ENCODE measurements around the gene PADI6.
A peak's percentile ranks its signal among the peaks of the same experiment; 100 is the strongest.

The PADI6 gene

GRCh38 chr1:17439250-17440073 lies 67.5 kb downstream of the PADI6 start, which contains the start of gene RCC2:
Gene RCC2 (minus strand): TSS chr1:17439677. CDS start chr1:17438514, 1,163 bp downstream.
- TF ChIP-seq CTCF (IDR thresholded peaks at IDR 0.05; ENCODE audit: insufficient read depth, low read depth, low read length, missing control alignments), result no peak
- peak within 1 kb of the TSS; percentile 76 for H3K4me3 ChIP-seq (ENCODE audit: low read length)
- peak; percentile 91 for DNase-seq (ENCODE audit: low read depth)

- peak overlapping the region; percentile 76 for H3K4me3 ChIP-seq (ENCODE audit: low read length)
- no peak for TF ChIP-seq CTCF (IDR thresholded peaks at IDR 0.05; ENCODE audit: insufficient read depth, low read depth, low read length, missing control alignments)
- peak; percentile 32 for DNase-seq (ENCODE audit: low read depth)
These were observed 68.3 kb downstream of the PADI6 start for GRCh38 chr1:17440074-17440826.

- no peak for TF ChIP-seq CTCF (IDR thresholded peaks at IDR 0.05; ENCODE audit: insufficient read depth, low read depth, low read length, missing control alignments)
- DNase-seq (ENCODE audit: low read depth), result peak; percentile 55
- H3K4me3 ChIP-seq (ENCODE audit: low read length), result peak overlapping the region; percentile 76
These were observed 68.8 kb downstream of the PADI6 start for GRCh38 chr1:17440827-17441168.

GRCh38 chr1:17441265-17441992 lies 69.4 kb downstream of the PADI6 start:
- TF ChIP-seq CTCF (IDR thresholded peaks at IDR 0.05; ENCODE audit: insufficient read depth, low read depth, low read length, missing control alignments), result peak; percentile 37
- H3K4me3 ChIP-seq (ENCODE audit: low read length), result peak overlapping the region; percentile 76
- peak; percentile 98 for DNase-seq (ENCODE audit: low read depth)

GRCh38 chr1:17441993-17442357 lies 70.0 kb downstream of the PADI6 start:
- H3K4me3 ChIP-seq (ENCODE audit: low read length), result no peak overlapping the region
- no peak for TF ChIP-seq CTCF (IDR thresholded peaks at IDR 0.05; ENCODE audit: insufficient read depth, low read depth, low read length, missing control alignments)

GRCh38 chr1:17442841-17443240 lies 70.8 kb downstream of the PADI6 start:
- no peak for DNase-seq (ENCODE audit: low read depth)
- no peak for TF ChIP-seq CTCF (IDR thresholded peaks at IDR 0.05; ENCODE audit: insufficient read depth, low read depth, low read length, missing control alignments)
- no peak overlapping the region for H3K4me3 ChIP-seq (ENCODE audit: low read length)

More at GRCh38 chr1:17441993-17442357, 70.0 kb downstream of the PADI6 start:
- no peak for DNase-seq (ENCODE audit: low read depth)
